C1 segment of cervical spinal cord (tissue), 14 donors: ENCODE data around the gene AKAP13.

Experiments used
- DNase-seq, 14 donors: peaks; one replicate each; lab custom pipeline; 2025; lab: John Stamatoyannopoulos, UW

Gene AKAP13

GRCh38 chr15:85727068-85727467 is 346.7 kb downstream of the AKAP13 start:
- no peak for DNase-seq

- peak in 2 of 14 donors; percentile 37 to 49 for DNase-seq
Measured at GRCh38 chr15:85730001-85730820, 349.8 kb downstream of the AKAP13 start.

- DNase-seq = no peak
Measured at GRCh38 chr15:85733416-85733815, 353.0 kb downstream of the AKAP13 start.

GRCh38 chr15:85737061-85737460 is 356.7 kb downstream of the AKAP13 start:
- DNase-seq = no peak

- no peak for DNase-seq
Measured at GRCh38 chr15:85741021-85741421, 360.6 kb downstream of the AKAP13 start.

- DNase-seq = no peak
Measured at GRCh38 chr15:85741662-85742061, 361.3 kb downstream of the AKAP13 start.

GRCh38 chr15:85742186-85742821 is 361.9 kb downstream of the AKAP13 start:
- DNase-seq = peak in 8 of 14 donors; percentile 17 to 64 (median 36)

GRCh38 chr15:85743392-85744055 is 363.1 kb downstream of the AKAP13 start:
- DNase-seq = no peak

GRCh38 chr15:85744579-85744978 is 364.2 kb downstream of the AKAP13 start:
- no peak for DNase-seq

- DNase-seq = no peak
Measured at GRCh38 chr15:85745023-85745422, 364.6 kb downstream of the AKAP13 start.

GRCh38 chr15:85745525-85746150 is 365.2 kb downstream of the AKAP13 start:
- DNase-seq = no peak

- DNase-seq = no peak
Measured at GRCh38 chr15:85746641-85747040, 366.2 kb downstream of the AKAP13 start.

GRCh38 chr15:85748176-85748575 is 367.8 kb downstream of the AKAP13 start:
- DNase-seq = no peak

GRCh38 chr15:85748729-85749128 is 368.3 kb downstream of the AKAP13 start:
- DNase-seq = no peak

GRCh38 chr15:85749261-85750151 is 369.1 kb downstream of the AKAP13 start:
- DNase-seq = peak in 5 of 14 donors; percentile 13 to 44 (median 35)

GRCh38 chr15:85750319-85751290 is 370.2 kb downstream of the AKAP13 start:
- peak in 10 of 14 donors; percentile 28 to 86 (median 72) for DNase-seq

- DNase-seq = peak in 9 of 14 donors; percentile 13 to 85 (median 68)
Measured at GRCh38 chr15:85751291-85752123, 371.1 kb downstream of the AKAP13 start.

- peak in 1 of 14 donors; percentile 68 for DNase-seq
Measured at GRCh38 chr15:85752124-85752475, 371.7 kb downstream of the AKAP13 start.

GRCh38 chr15:85752491-85752961 is 372.1 kb downstream of the AKAP13 start:
- DNase-seq = peak in 1 of 14 donors; percentile 38
